ENCODE results near the gene FOXF2. TPM values are rescaled to one million over a fixed set of nuclear protein-coding genes. Genes with fewer than 3 reads are reported as not detected.
"Not testable (repeated sequence)": the region's sequence is repeated elsewhere in the genome, so short reads cannot be mapped to it uniquely, and the experiment has no call there.

FOXF2 gene
- polyA plus RNA-seq, 1 experiment, result 23.4 TPM

GRCh38 chr6:1363729-1364572, 25.4 kb upstream of the FOXF2 start:
- POLR2A ChIA-PET, result no interaction called here
- peak; percentile 84 for DNase-seq (ENCODE audit: low read depth)
- CTCF ChIA-PET, result interaction anchor here (0.7 to 1.0 kb wide), 5 partner anchors 17 to 261 kb away, joined by 3 read pairs; no protein-coding TSS in a partner anchor
- TF ChIP-seq CTCF (IDR thresholded peaks at IDR 0.05; ENCODE audit: insufficient read depth, low read depth, low read length), result peak; percentile 44; the same call in 1 of the 2 replicates
- H3K36me3 ChIP-seq (ENCODE audit: control insufficient read depth, insufficient read depth, low read length), result no peaks in the 10 kb centered on the region
- no peak overlapping the region for H3K4me3 ChIP-seq (ENCODE audit: low read depth, low read length)
- no peaks in the 10 kb centered on the region for H3K27me3 ChIP-seq (ENCODE audit: control insufficient read depth, insufficient read depth, low read length)

GRCh38 chr6:1364791-1365190, 24.6 kb upstream of the FOXF2 start:
- CTCF ChIA-PET, result interaction anchor here (0.6 to 2.0 kb wide), 6 partner anchors 16 to 566 kb away, joined by 3 to 7 read pairs (median 3); no protein-coding TSS in a partner anchor
- POLR2A ChIA-PET, result interaction anchor here (0.5 kb wide), 1 partner anchor 48 kb away, joined by 3 read pairs; no protein-coding TSS in a partner anchor
- Histone ChIP-seq H3K4me3 (ENCODE audit: low read depth, low read length) (no peak overlapping the region), H3K27me3 (ENCODE audit: control insufficient read depth, insufficient read depth, low read length) (no peaks in the 10 kb centered on the region), H3K36me3 (ENCODE audit: control insufficient read depth, insufficient read depth, low read length) (no peaks in the 10 kb centered on the region)
- no peak for DNase-seq (ENCODE audit: low read depth)
- TF ChIP-seq CTCF (IDR thresholded peaks at IDR 0.05; ENCODE audit: insufficient read depth, low read depth, low read length), result no peak

DNA sequence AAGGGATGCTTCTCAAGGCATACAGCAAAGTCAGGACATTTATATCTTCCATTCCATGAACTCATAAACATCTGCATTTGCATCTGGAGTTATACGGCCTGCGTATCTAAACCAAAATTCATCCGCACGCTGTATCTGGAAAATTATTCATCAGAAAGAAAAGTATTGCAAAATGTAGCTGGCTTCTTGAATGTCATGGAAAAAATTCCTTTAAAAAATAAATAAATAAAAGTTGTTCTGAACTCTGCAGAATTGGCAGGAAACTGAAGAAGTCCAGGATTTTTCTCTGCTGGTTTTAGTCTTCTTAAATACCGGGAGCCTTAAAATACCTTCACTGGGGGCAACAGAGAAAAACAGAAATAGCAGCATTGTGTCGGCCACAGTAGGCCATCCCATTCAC, 23.7 kb upstream of the FOXF2 start:
- Histone ChIP-seq H3K36me3 (ENCODE audit: control insufficient read depth, insufficient read depth, low read length) (no peaks in the 10 kb centered on the region), H3K27me3 (ENCODE audit: control insufficient read depth, insufficient read depth, low read length) (no peaks in the 10 kb centered on the region), H3K4me3 (ENCODE audit: low read depth, low read length) (no peak overlapping the region)
- no peak for DNase-seq (ENCODE audit: low read depth)
- TF ChIP-seq CTCF (IDR thresholded peaks at IDR 0.05; ENCODE audit: insufficient read depth, low read depth, low read length), result no peak
- POLR2A ChIA-PET, result no interaction called here
- CTCF ChIA-PET, result interaction anchor here (1.2 to 2.0 kb wide), 3 partner anchors 29 to 453 kb away, joined by 3 to 7 read pairs (median 4); no protein-coding TSS in a partner anchor

DNA sequence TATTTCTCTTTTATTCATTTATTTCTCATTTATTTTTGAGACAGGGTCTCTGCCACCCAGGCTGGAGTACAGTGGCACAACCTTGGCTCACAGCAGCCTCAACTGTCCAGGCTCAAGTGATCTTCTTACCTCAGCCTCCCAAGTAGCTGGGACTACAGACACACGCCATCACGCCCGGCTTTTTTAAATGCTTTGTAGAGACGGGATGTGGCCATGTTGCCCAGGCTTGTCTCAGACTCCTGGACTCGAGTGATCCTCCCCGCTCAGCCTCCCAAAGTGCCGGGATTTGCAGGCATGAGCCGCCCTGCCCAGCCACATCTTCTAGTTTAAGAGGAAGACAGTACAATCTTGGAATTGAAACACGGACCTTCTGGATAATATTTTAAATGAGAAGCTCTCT, 21.6 kb upstream of the FOXF2 start:
- TF ChIP-seq CTCF (IDR thresholded peaks at IDR 0.05; ENCODE audit: insufficient read depth, low read depth, low read length), result no peak
- Histone ChIP-seq H3K36me3 (ENCODE audit: control insufficient read depth, insufficient read depth, low read length) (no peaks in the 10 kb centered on the region), H3K4me3 (ENCODE audit: low read depth, low read length) (no peak overlapping the region), H3K27me3 (ENCODE audit: control insufficient read depth, insufficient read depth, low read length) (no peaks in the 10 kb centered on the region)
- DNase-seq (ENCODE audit: low read depth), result no peak
- POLR2A ChIA-PET, result no interaction called here
- CTCF ChIA-PET, result no interaction called here

DNA sequence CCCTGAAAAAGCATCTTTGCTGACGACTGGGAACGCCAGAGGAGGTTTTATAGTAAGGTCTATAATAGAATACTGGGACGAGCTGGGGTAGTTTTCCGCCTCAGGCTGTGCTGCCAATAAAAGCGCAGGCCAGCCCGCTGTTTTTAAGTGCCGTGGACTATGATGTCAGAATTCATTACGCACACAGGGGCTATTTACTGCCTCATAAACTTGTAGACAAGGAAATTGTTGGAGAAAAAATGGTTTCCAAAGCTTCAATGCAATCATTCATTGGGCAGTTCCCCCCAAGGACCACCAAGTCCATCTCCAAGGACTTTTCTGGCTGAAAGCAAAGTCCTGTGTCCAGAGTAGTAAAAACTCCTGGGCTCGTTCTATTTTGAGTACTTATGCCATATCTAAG, 20.4 kb upstream of the FOXF2 start:
- ChIA-PET POLR2A (no interaction called here), CTCF (no interaction called here)
- Histone ChIP-seq H3K27me3 (ENCODE audit: control insufficient read depth, insufficient read depth, low read length) (no peaks in the 10 kb centered on the region), H3K36me3 (ENCODE audit: control insufficient read depth, insufficient read depth, low read length) (no peaks in the 10 kb centered on the region), H3K4me3 (ENCODE audit: low read depth, low read length) (no peak overlapping the region)
- TF ChIP-seq CTCF (IDR thresholded peaks at IDR 0.05; ENCODE audit: insufficient read depth, low read depth, low read length), result no peak
- no peak for DNase-seq (ENCODE audit: low read depth)

DNA sequence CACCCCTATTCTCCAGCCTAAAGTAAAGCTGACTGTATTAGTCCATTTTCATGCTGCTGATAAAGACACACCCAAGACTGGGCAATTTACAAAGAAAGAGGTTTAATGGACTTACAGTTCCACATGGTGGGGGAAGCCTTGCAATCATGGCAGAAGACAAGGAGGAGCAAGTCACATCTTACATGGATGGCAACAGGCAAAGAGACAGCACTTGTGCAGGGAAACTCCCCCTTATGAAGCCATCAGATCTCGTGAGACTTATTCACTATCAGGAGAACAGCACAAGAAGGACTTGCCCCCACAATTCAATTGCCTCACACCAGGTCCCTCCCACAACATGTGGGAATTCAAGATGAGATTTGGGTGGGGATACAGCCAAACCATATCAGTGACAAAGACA, 19.7 kb upstream of the FOXF2 start:
- DNase-seq (ENCODE audit: low read depth); CTCF ChIA-PET; POLR2A ChIA-PET; H3K4me3 ChIP-seq (ENCODE audit: low read depth, low read length); H3K27me3 ChIP-seq (ENCODE audit: control insufficient read depth, insufficient read depth, low read length); H3K36me3 ChIP-seq (ENCODE audit: control insufficient read depth, insufficient read depth, low read length): not testable (repeated sequence)
